GM12891 (cell line): ENCODE results near the gene STMND1.
A peak's percentile ranks its signal among the peaks of the same experiment; 100 is the strongest.

Source experiments
- DNase-seq: peaks from one replicate; pipeline ENCODE4 v3.0.0; 2011; ENCODE audit warnings: low spot score; ENCODE audit not compliant: insufficient read length
- FAIRE-seq: peaks from 2 replicates; lab custom pipeline; 2011; peaks lifted over from hg19 to GRCh38; lab: Jason Lieb, UNC
- PAX5 ChIP-seq: IDR thresholded peaks from 2 replicates; pipeline ENCODE4 v1.6.1; 2011; ENCODE audit warnings: low read length, moderate library complexity, mild to moderate bottlenecking; ENCODE audit not compliant: insufficient read depth, severe bottlenecking
- POLR2A ChIP-seq: IDR thresholded peaks from 2 replicates; pipeline ENCODE4 v1.6.1; 2011; ENCODE audit warnings: low read depth, low read length, control low read depth
- POLR2AphosphoS5 ChIP-seq: IDR thresholded peaks from 2 replicates; pipeline ENCODE4 v1.6.1; 2011; ENCODE audit warnings: low read depth, low read length, control low read depth
- POU2F2 ChIP-seq: IDR thresholded peaks from 2 replicates; pipeline ENCODE4 v1.6.1; 2011; ENCODE audit warnings: low read depth, mild to moderate bottlenecking, control low read depth, low read length, moderate library complexity
- SPI1 ChIP-seq: IDR thresholded peaks from 2 replicates; pipeline ENCODE4 v1.6.1; 2011; ENCODE audit warnings: low read depth, low read length, control low read depth
- TAF1 ChIP-seq: IDR thresholded peaks from 2 replicates; pipeline ENCODE4 v1.6.1; 2011; ENCODE audit warnings: low read depth, low read length, control low read depth

Gene STMND1

GRCh38 chr6:17081273-17081672 is 20.6 kb upstream of the STMND1 start:
- FAIRE-seq (no peak), DNase-seq (no peak)
- TF ChIP-seq SPI1 (no peak), TAF1 (no peak), POU2F2 (no peak), POLR2A (no peak), PAX5 (no peak), POLR2AphosphoS5 (no peak)

GRCh38 chr6:17081860-17082508 is 19.9 kb upstream of the STMND1 start:
- no peak for FAIRE-seq
- no peak for TF ChIP-seq POLR2A
- no peak for TF ChIP-seq TAF1
- TF ChIP-seq SPI1, result no peak
- no peak for DNase-seq

- FAIRE-seq (no peak), DNase-seq (no peak)
- TF ChIP-seq POLR2A (no peak), POLR2AphosphoS5 (no peak), TAF1 (no peak), SPI1 (no peak), POU2F2 (no peak), PAX5 (no peak)
Measured at GRCh38 chr6:17083397-17083796, 18.5 kb upstream of the STMND1 start.

- FAIRE-seq, result peak; percentile 31
- TF ChIP-seq POLR2A (no peak), POU2F2 (no peak), PAX5 (no peak), TAF1 (no peak), SPI1 (no peak), POLR2AphosphoS5 (no peak)
Measured at GRCh38 chr6:17086469-17086868, 15.4 kb upstream of the STMND1 start.

GRCh38 chr6:17088091-17088611 is 13.7 kb upstream of the STMND1 start:
- FAIRE-seq (no peak), DNase-seq (no peak)
- TF ChIP-seq SPI1 (no peak), POLR2A (no peak), POLR2AphosphoS5 (no peak), POU2F2 (no peak)

More at GRCh38 chr6:17086469-17086868, 15.4 kb upstream of the STMND1 start:
- DNase-seq, result no peak

GRCh38 chr6:17091122-17091521 is 10.7 kb upstream of the STMND1 start:
- no peak for FAIRE-seq
- no peak for DNase-seq
- TF ChIP-seq POU2F2, result no peak
- no peak for TF ChIP-seq PAX5
- no peak for TF ChIP-seq POLR2AphosphoS5
- no peak for TF ChIP-seq TAF1
- no peak for TF ChIP-seq POLR2A
- no peak for TF ChIP-seq SPI1

GRCh38 chr6:17093686-17094085 is 8.2 kb upstream of the STMND1 start:
- DNase-seq (no peak), FAIRE-seq (no peak)
- TF ChIP-seq SPI1 (no peak), PAX5 (no peak), TAF1 (no peak), POU2F2 (no peak), POLR2AphosphoS5 (no peak), POLR2A (no peak)

GRCh38 chr6:17096096-17096495 is 5.8 kb upstream of the STMND1 start:
- DNase-seq, result no peak
- no peak for FAIRE-seq
- TF ChIP-seq POLR2AphosphoS5 (no peak), POU2F2 (no peak)

GRCh38 chr6:17096652-17097051 is 5.2 kb upstream of the STMND1 start:
- DNase-seq (no peak), FAIRE-seq (no peak)
- TF ChIP-seq POLR2A (no peak), SPI1 (no peak), PAX5 (no peak), TAF1 (no peak), POU2F2 (no peak), POLR2AphosphoS5 (no peak)

GRCh38 chr6:17097982-17098381 is 3.9 kb upstream of the STMND1 start:
- no peak for FAIRE-seq
- no peak for DNase-seq
- no peak for TF ChIP-seq POU2F2
- no peak for TF ChIP-seq TAF1
- no peak for TF ChIP-seq PAX5
- no peak for TF ChIP-seq SPI1
- TF ChIP-seq POLR2AphosphoS5, result no peak
- TF ChIP-seq POLR2A, result no peak
